Fibroblast of lung (primary cell): ENCODE results near the gene RAP1GAP. TPM values are rescaled to one million over a fixed set of nuclear protein-coding genes. Genes with fewer than 3 reads are reported as not detected.
"Not testable (repeated sequence)": the region's sequence is repeated elsewhere in the genome, so short reads cannot be mapped to it uniquely, and the experiment has no call there.

Source experiments
- DNase-seq, 2 donors: peaks; one replicate each; pipeline versions ENCODE4 v3.0.0 to v3.0.0-alpha.2; 2010; ENCODE audit warnings: low read depth in 2 of 2
- H2AFZ ChIP-seq: 2 replicates; pipeline ENCODE4 v1.5.1; 2012; ENCODE audit warnings: low read length, control low read depth, inconsistent platforms
- H3K27ac ChIP-seq: 2 replicates; pipeline ENCODE4 v1.5.1; 2011; ENCODE audit warnings: low read length, control low read depth; ENCODE audit not compliant: insufficient read depth
- H3K27me3 ChIP-seq: 2 replicates; pipeline ENCODE4 v1.5.1; 2011; ENCODE audit warnings: mild to moderate bottlenecking, low read length; ENCODE audit not compliant: control insufficient read depth, insufficient read depth
- H3K36me3 ChIP-seq: 2 replicates; pipeline ENCODE4 v1.5.1; 2011; ENCODE audit warnings: low read length; ENCODE audit not compliant: control insufficient read depth, insufficient read depth
- H3K4me1 ChIP-seq: 2 replicates; pipeline ENCODE4 v1.5.1; 2011; ENCODE audit warnings: low read length; ENCODE audit not compliant: control insufficient read depth, insufficient read depth; ENCODE audit errors: extremely low read depth
- H3K4me2 ChIP-seq: 2 replicates; pipeline ENCODE4 v1.5.1; 2011; ENCODE audit warnings: low read length, control low read depth; ENCODE audit not compliant: insufficient read depth; ENCODE audit errors: extremely low read depth
- H3K4me3 ChIP-seq, 4 experiments: fragments of 200-600 bp in 1 of 4; sonication (generic) in 1 of 4; replicated peaks in 1 of 4; 2 replicates each; pipeline ENCODE4 v1.5.1; 2011 to 2016; ENCODE audit warnings: low read length in 4 of 4, low read depth in 3 of 4, mild to moderate bottlenecking in 3 of 4, control low read depth in 2 of 4, inconsistent platforms in 1 of 4, mixed read lengths in 1 of 4; ENCODE audit not compliant: insufficient read depth in 1 of 4; ENCODE audit errors: control extremely low read depth in 1 of 4
- H3K79me2 ChIP-seq: 2 replicates; pipeline ENCODE4 v1.5.1; 2012; ENCODE audit warnings: mild to moderate bottlenecking, low read length, inconsistent platforms; ENCODE audit not compliant: control insufficient read depth, insufficient read depth
- H3K9ac ChIP-seq: 2 replicates; pipeline ENCODE4 v1.5.1; 2011; ENCODE audit warnings: mild to moderate bottlenecking, low read length, control low read depth; ENCODE audit not compliant: insufficient read depth
- H3K9me3 ChIP-seq: 2 replicates; pipeline ENCODE4 v1.5.1; 2012; ENCODE audit warnings: low read depth, low read length; ENCODE audit not compliant: control insufficient read depth, insufficient read depth
- H4K20me1 ChIP-seq: 2 replicates; pipeline ENCODE4 v1.5.1; 2011; ENCODE audit warnings: low read length; ENCODE audit not compliant: control insufficient read depth, insufficient read depth; ENCODE audit errors: extremely low read depth
- EZH2 ChIP-seq: IDR thresholded peaks from 2 replicates; pipeline ENCODE4 v1.5.1; 2012; ENCODE audit warnings: low read length, control low read depth, mild to moderate bottlenecking; ENCODE audit errors: missing control alignments
- polyA plus RNA-seq, 2 donors: library from polyadenylated mRNA; depleted of rRNA in 1 of 2; stranded (reverse) in 1 of 2; unstranded in 1 of 2; fragments of >200 nt; gene quantifications; 2 replicates each; pipeline ENCODE4 v1.2.1, GENCODE V29; 2011 to 2012; ENCODE audit warnings: missing spikeins in 1 of 2
- total RNA-seq: library from RNA; depleted of rRNA; stranded (reverse); fragments of >200 nt; gene quantifications from 2 replicates; pipeline ENCODE4 v1.2.1, GENCODE V29; 2014
- TF ChIP-seq, protein P1 (sequence below), 2 donors: IDR thresholded peaks in 1 of 2; conservative IDR thresholded peaks in 1 of 2; 1 replicate in 1 of 2; 2 replicates in 1 of 2; pipeline ENCODE4 v1.5.1; 2011 to 2012; ENCODE audit warnings: low read length in 2 of 2, control low read depth in 1 of 2, inconsistent platforms in 1 of 2, low read depth in 1 of 2, mild to moderate bottlenecking in 1 of 2

Gene RAP1GAP
- total and polyA plus RNA-seq, 2 donors (not counting 1 experiment from before 2014, with no cell fraction given), result under 0.01 to 0.05 TPM

DNA sequence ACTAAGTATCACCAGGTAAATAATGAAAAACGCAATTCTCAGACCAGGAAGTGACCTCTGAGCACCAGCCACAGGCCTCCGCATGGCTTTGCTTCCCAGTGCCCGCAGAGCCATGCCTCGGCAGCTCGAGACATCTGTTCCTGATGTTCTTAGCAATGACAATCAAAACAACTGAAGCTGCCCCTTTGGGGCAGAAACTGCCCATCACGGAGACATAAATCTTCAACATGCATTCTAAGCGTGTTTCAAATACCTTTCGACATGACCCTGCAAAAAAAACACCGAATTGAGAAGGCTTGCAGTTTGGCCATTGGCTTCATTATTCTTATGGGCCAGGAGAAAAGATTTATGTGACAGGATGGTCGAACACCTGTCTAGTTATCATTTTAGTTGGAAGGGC is 5.8 kb upstream of the RAP1GAP start:
- no peak for DNase-seq
- TF ChIP-seq, protein P1, sequence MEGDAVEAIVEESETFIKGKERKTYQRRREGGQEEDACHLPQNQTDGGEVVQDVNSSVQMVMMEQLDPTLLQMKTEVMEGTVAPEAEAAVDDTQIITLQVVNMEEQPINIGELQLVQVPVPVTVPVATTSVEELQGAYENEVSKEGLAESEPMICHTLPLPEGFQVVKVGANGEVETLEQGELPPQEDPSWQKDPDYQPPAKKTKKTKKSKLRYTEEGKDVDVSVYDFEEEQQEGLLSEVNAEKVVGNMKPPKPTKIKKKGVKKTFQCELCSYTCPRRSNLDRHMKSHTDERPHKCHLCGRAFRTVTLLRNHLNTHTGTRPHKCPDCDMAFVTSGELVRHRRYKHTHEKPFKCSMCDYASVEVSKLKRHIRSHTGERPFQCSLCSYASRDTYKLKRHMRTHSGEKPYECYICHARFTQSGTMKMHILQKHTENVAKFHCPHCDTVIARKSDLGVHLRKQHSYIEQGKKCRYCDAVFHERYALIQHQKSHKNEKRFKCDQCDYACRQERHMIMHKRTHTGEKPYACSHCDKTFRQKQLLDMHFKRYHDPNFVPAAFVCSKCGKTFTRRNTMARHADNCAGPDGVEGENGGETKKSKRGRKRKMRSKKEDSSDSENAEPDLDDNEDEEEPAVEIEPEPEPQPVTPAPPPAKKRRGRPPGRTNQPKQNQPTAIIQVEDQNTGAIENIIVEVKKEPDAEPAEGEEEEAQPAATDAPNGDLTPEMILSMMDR (conservative IDR thresholded peaks at IDR 0.05 in 1 of 2, IDR thresholded peaks at IDR 0.05 in 1 of 2; ENCODE audit: low read depth in 1 of 2, low read length in 2 of 2), result no peak
- TF ChIP-seq EZH2, result no peak
- Histone ChIP-seq H2AFZ (no peak overlapping the region), H3K4me1 (no peaks in the 10 kb centered on the region), H3K9me3 (no peaks in the 10 kb centered on the region), H3K4me3 (no peak overlapping the region), H3K4me2 (no peak overlapping the region), H3K27ac (no peak overlapping the region), H3K9ac (no peak overlapping the region), H3K36me3 (no peaks in the 10 kb centered on the region), H3K79me2 (no peaks in the 10 kb centered on the region), H3K27me3 (peaks cover 16% of the 10 kb centered on the region), H4K20me1 (no peaks in the 10 kb centered on the region)

DNA sequence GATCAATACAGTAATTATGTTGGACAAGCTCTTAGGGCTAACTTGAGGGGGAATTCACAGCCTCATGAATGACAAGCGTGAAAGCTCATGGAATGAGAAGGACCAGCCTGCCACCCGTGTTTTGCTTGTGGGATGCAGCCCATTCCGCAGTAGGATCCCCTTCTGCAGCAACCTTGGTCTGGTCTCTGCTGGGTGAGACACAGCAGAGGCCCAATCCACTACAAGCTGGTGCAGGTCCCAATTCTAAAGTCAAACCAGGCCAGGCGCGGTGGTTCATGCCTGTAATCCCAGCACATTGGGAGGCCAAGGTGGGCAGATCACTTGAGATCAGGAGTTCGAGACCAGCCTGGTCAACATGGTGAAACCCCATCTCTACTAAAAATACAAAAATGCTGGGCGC is 4.7 kb upstream of the RAP1GAP start:
- H3K79me2 ChIP-seq, H3K4me3 ChIP-seq, H3K4me2 ChIP-seq, H2AFZ ChIP-seq, H4K20me1 ChIP-seq, H3K36me3 ChIP-seq, H3K27ac ChIP-seq, DNase-seq, H3K4me1 ChIP-seq, H3K9me3 ChIP-seq, H3K9ac ChIP-seq: not testable (repeated sequence)
- peaks cover 26% of the 10 kb centered on the region for H3K27me3 ChIP-seq

DNA sequence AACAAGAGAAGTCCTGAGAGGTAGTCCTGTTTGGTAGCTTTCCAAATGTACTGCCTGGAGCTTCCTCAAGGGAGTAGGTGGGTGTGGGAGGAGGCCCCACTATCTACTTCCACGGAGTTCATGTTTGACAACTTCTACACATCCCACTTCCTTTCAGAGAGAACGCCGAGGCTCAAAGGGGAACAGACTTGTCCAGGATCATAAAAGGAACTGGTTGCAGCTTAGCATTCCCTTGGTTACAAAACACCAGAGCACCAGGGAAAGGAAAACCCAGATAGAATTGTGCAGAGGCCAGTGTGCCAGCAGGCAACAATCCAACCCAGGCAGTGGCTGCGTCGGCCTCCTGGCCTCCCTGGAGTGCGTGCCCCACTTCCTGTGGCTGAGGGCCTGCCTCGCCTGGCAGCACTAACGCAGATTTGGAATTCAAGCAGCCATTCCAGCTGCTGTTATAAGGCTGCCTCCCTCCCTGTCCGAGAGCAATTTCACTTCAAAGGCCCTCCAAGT is 4.2 kb upstream of the RAP1GAP start:
- no peak overlapping the region for H3K4me3 ChIP-seq
- H4K20me1 ChIP-seq, result no peaks in the 10 kb centered on the region
- peak; percentile 74 to 78 for DNase-seq
- no peaks in the 10 kb centered on the region for H3K9me3 ChIP-seq
- H3K79me2 ChIP-seq, result no peaks in the 10 kb centered on the region
- TF ChIP-seq EZH2, result peak; percentile 38
- TF ChIP-seq, protein P1 (conservative IDR thresholded peaks at IDR 0.05 in 1 of 2, IDR thresholded peaks at IDR 0.05 in 1 of 2; ENCODE audit: low read depth in 1 of 2, low read length in 2 of 2), result no peak
- no peak overlapping the region for H3K9ac ChIP-seq
- H3K27ac ChIP-seq, result peak overlapping the region; percentile 7
- no peaks in the 10 kb centered on the region for H3K36me3 ChIP-seq
- no peaks in the 10 kb centered on the region for H3K4me1 ChIP-seq
- H2AFZ ChIP-seq, result no peak overlapping the region
- peak overlapping the region; percentile 28 for H3K4me2 ChIP-seq
- H3K27me3 ChIP-seq, result peaks cover 31% of the 10 kb centered on the region
